Smooth muscle cell of the coronary artery (primary cell): ENCODE results near the gene EDARADD. TPM values are rescaled to one million over a fixed set of nuclear protein-coding genes. Genes with fewer than 3 reads are reported as not detected.

Experiments used
- total RNA-seq: library from RNA; depleted of rRNA; stranded (reverse); fragments of >200 nt; gene quantifications from 2 replicates; pipeline ENCODE4 v1.2.3, GENCODE V29; 2014; ENCODE audit warnings: low replicate concordance

Gene EDARADD
- total RNA-seq: not detected in 2 replicates

GRCh38 chr1:236393681-236394481, at the start of gene EDARADD:
Gene EDARADD (plus strand): TSS chr1:236394286. CDS start chr1:236394445, 159 bp downstream.

GRCh38 chr1:236523704-236524141, 129.6 kb downstream of the EDARADD start, which contains the start of gene LGALS8:
Gene LGALS8 (plus strand): TSS chr1:236523982. CDS start chr1:236526071, 2,089 bp downstream.

Other genes with a start within 250 kb of the EDARADD start
- gene ERO1B, start 112.3 kb upstream of the EDARADD start, total RNA-seq: 0.45 and 1.9 TPM in 2 replicates
- gene LGALS8, start 129.7 kb downstream of the EDARADD start, total RNA-seq: 33.1 and 50.1 TPM in 2 replicates
- 16.7 and 18.0 TPM in 2 replicates for gene HEATR1, start 210.2 kb downstream of the EDARADD start, total RNA-seq